ENCODE data around the gene RAD18.

- TF ChIP-seq, protein P1, sequence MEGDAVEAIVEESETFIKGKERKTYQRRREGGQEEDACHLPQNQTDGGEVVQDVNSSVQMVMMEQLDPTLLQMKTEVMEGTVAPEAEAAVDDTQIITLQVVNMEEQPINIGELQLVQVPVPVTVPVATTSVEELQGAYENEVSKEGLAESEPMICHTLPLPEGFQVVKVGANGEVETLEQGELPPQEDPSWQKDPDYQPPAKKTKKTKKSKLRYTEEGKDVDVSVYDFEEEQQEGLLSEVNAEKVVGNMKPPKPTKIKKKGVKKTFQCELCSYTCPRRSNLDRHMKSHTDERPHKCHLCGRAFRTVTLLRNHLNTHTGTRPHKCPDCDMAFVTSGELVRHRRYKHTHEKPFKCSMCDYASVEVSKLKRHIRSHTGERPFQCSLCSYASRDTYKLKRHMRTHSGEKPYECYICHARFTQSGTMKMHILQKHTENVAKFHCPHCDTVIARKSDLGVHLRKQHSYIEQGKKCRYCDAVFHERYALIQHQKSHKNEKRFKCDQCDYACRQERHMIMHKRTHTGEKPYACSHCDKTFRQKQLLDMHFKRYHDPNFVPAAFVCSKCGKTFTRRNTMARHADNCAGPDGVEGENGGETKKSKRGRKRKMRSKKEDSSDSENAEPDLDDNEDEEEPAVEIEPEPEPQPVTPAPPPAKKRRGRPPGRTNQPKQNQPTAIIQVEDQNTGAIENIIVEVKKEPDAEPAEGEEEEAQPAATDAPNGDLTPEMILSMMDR (IDR thresholded peaks at IDR 0.05; ENCODE audit: low read length), result no peak
- no peak for TF ChIP-seq EZH2 (IDR thresholded peaks at IDR 0.05; ENCODE audit: borderline replicate concordance, low read length)
Observed at GRCh38 chr3:8870134-8870533, 93.1 kb downstream of the RAD18 start.

Measured in OCI-LY1 (cell line).